Loucy (cell line): ENCODE measurements around the gene TRDMT1.

Experiments
- H2AFZ ChIP-seq: fragments of 200-600 bp; sonication (generic); 2 replicates; pipeline ENCODE4 v1.6.0; 2016; ENCODE audit warnings: antibody characterized with exemption, mild to moderate bottlenecking, low read length, moderate library complexity
- H3F3A ChIP-seq: fragments of 200-600 bp; 2 replicates; pipeline ENCODE4 v1.6.0; 2016; ENCODE audit warnings: antibody characterized with exemption, low read depth, mild to moderate bottlenecking
- H3K27me3 ChIP-seq: fragments of 200-600 bp; sonication (generic); 2 replicates; pipeline ENCODE4 v1.6.1; 2014; ENCODE audit warnings: low read length, mild to moderate bottlenecking; ENCODE audit not compliant: insufficient read depth, poor library complexity, severe bottlenecking
- H3K36me3 ChIP-seq: fragments of 200-600 bp; sonication (generic); 2 replicates; pipeline ENCODE4 v1.6.1; 2016; ENCODE audit warnings: low read length; ENCODE audit not compliant: insufficient read depth
- H3K4me1 ChIP-seq: fragments of 200-600 bp; sonication (generic); 2 replicates; pipeline ENCODE4 v1.5.1; 2014; ENCODE audit warnings: low read length, mild to moderate bottlenecking; ENCODE audit not compliant: insufficient read depth, poor library complexity, severe bottlenecking
- H3K4me2 ChIP-seq: fragments of 200-600 bp; sonication (generic); 2 replicates; pipeline ENCODE4 v1.6.0; 2014; ENCODE audit warnings: antibody characterized with exemption, low read length, low read depth, mild to moderate bottlenecking; ENCODE audit not compliant: poor library complexity, severe bottlenecking
- H3K4me3 ChIP-seq: fragments of 200-600 bp; sonication (generic); 2 replicates; pipeline ENCODE4 v1.5.1; 2014; ENCODE audit warnings: low read length, mild to moderate bottlenecking, mixed read lengths; ENCODE audit not compliant: poor library complexity, severe bottlenecking
- H3K79me2 ChIP-seq: fragments of 200-600 bp; sonication (generic); 2 replicates; pipeline ENCODE4 v1.6.1; 2014; ENCODE audit warnings: low read length; ENCODE audit not compliant: insufficient read depth
- H3K9ac ChIP-seq: fragments of 200-600 bp; sonication (generic); 2 replicates; pipeline ENCODE4 v1.6.0; 2014; ENCODE audit warnings: mild to moderate bottlenecking, low read depth, low read length, moderate library complexity; ENCODE audit not compliant: poor library complexity, severe bottlenecking
- H3K9me2 ChIP-seq: fragments of 200-600 bp; sonication (generic); replicated peaks from 2 replicates; pipeline ENCODE4 v1.6.1; 2016; ENCODE audit warnings: low read depth, low read length, mixed read lengths
- H3K9me3 ChIP-seq: fragments of 200-600 bp; sonication (generic); 2 replicates; pipeline ENCODE4 v1.6.1; 2014; ENCODE audit warnings: mild to moderate bottlenecking, antibody characterized with exemption, low read length, low read depth; ENCODE audit not compliant: insufficient read depth
- H4K20me1 ChIP-seq: fragments of 200-600 bp; sonication (generic); 2 replicates; pipeline ENCODE4 v1.6.0; 2014; ENCODE audit warnings: antibody characterized with exemption, low read length, mild to moderate bottlenecking; ENCODE audit not compliant: insufficient read depth, poor library complexity, severe bottlenecking
- CTCF ChIP-seq: fragments of 200-600 bp; sonication (generic); conservative IDR thresholded peaks from 2 replicates; pipeline ENCODE4 v1.5.1; 2014; ENCODE audit warnings: mild to moderate bottlenecking, antibody characterized with exemption, low read length
- EZH2phosphoT487 ChIP-seq: fragments of 200-600 bp; IDR thresholded peaks from 2 replicates; pipeline ENCODE4 v1.6.1; 2018; ENCODE audit warnings: antibody characterized with exemption, mild to moderate bottlenecking, moderate library complexity, borderline replicate concordance

Gene TRDMT1

DNA sequence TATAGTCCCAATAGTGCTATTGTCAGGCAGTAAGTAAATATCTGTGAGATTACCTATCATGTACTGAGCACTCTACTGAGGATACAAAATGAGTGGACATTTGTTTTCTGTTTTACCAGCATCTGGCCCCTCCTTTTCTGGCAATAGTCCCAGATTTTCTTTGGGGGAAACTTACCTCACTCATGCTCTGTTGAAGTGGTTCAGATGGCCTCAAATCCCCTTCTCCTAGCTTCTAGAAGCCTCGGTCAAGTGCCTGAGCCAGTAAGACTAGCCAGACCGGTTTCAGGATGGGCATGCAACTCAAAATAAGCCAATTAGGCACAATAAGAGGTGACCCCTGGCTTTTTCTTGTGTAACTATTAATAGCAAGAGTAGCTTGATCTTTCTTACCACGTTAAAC is 19.7 kb downstream of the TRDMT1 start:
- H3F3A ChIP-seq: no peaks in the 10 kb centered on the region
- no peak overlapping the region for H3K4me3 ChIP-seq
- TF ChIP-seq CTCF: no peak
- TF ChIP-seq EZH2phosphoT487: no peak
- H3K9me2 ChIP-seq: no peaks in the 10 kb centered on the region
- no peak overlapping the region for H2AFZ ChIP-seq
- H3K9ac ChIP-seq: no peak overlapping the region
- H3K4me2 ChIP-seq: no peak overlapping the region
- H4K20me1 ChIP-seq: no peaks in the 10 kb centered on the region
- H3K36me3 ChIP-seq: no peaks in the 10 kb centered on the region
- peaks cover 10% of the 10 kb centered on the region for H3K4me1 ChIP-seq
- no peaks in the 10 kb centered on the region for H3K27me3 ChIP-seq
- no peaks in the 10 kb centered on the region for H3K79me2 ChIP-seq
- no peaks in the 10 kb centered on the region for H3K9me3 ChIP-seq

GRCh38 chr10:17181110-17181509 is 20.4 kb downstream of the TRDMT1 start:
- Histone ChIP-seq H4K20me1 (no peaks in the 10 kb centered on the region), H2AFZ (no peak overlapping the region), H3K4me3 (no peak overlapping the region)

GRCh38 chr10:17179002-17179401 is 22.5 kb downstream of the TRDMT1 start:
- H3F3A ChIP-seq: no peaks in the 10 kb centered on the region
- TF ChIP-seq CTCF: no peak
- TF ChIP-seq EZH2phosphoT487: no peak
- no peaks in the 10 kb centered on the region for H3K79me2 ChIP-seq
- peaks cover 20% of the 10 kb centered on the region for H3K4me1 ChIP-seq
- no peaks in the 10 kb centered on the region for H4K20me1 ChIP-seq
- no peak overlapping the region for H3K4me3 ChIP-seq
- no peaks in the 10 kb centered on the region for H3K27me3 ChIP-seq
- H3K36me3 ChIP-seq: no peaks in the 10 kb centered on the region
- H3K9me3 ChIP-seq: no peaks in the 10 kb centered on the region
- H3K4me2 ChIP-seq: no peak overlapping the region
- no peak overlapping the region for H2AFZ ChIP-seq
- no peaks in the 10 kb centered on the region for H3K9me2 ChIP-seq
- H3K9ac ChIP-seq: no peak overlapping the region

More at GRCh38 chr10:17181110-17181509, 20.4 kb downstream of the TRDMT1 start:
- Histone ChIP-seq H3K27me3 (no peaks in the 10 kb centered on the region), H3K9ac (no peak overlapping the region), H3K9me2 (no peaks in the 10 kb centered on the region), H3K36me3 (no peaks in the 10 kb centered on the region), H3K4me2 (no peak overlapping the region), H3K79me2 (no peaks in the 10 kb centered on the region), H3F3A (no peaks in the 10 kb centered on the region), H3K9me3 (no peaks in the 10 kb centered on the region), H3K4me1 (peaks cover 12% of the 10 kb centered on the region)
- TF ChIP-seq EZH2phosphoT487 (no peak), CTCF (no peak)
